ENCODE results near the gene SOHLH1.

- no peak for TF ChIP-seq EZH2 (IDR thresholded peaks at IDR 0.05; ENCODE audit: borderline replicate concordance, low read depth, low read length, poor library complexity, severe bottlenecking)
- TF ChIP-seq, protein P1, sequence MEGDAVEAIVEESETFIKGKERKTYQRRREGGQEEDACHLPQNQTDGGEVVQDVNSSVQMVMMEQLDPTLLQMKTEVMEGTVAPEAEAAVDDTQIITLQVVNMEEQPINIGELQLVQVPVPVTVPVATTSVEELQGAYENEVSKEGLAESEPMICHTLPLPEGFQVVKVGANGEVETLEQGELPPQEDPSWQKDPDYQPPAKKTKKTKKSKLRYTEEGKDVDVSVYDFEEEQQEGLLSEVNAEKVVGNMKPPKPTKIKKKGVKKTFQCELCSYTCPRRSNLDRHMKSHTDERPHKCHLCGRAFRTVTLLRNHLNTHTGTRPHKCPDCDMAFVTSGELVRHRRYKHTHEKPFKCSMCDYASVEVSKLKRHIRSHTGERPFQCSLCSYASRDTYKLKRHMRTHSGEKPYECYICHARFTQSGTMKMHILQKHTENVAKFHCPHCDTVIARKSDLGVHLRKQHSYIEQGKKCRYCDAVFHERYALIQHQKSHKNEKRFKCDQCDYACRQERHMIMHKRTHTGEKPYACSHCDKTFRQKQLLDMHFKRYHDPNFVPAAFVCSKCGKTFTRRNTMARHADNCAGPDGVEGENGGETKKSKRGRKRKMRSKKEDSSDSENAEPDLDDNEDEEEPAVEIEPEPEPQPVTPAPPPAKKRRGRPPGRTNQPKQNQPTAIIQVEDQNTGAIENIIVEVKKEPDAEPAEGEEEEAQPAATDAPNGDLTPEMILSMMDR (conservative IDR thresholded peaks at IDR 0.05; ENCODE audit: low read depth, low read length): no peak
Observed at GRCh38 chr9:135719472-135719871, 20.2 kb upstream of the SOHLH1 start.

All from A673 (cell line).